ENCODE results near the gene CLK3. TPM values are rescaled to one million over a fixed set of nuclear protein-coding genes. Genes with fewer than 3 reads are reported as not detected.

Gene CLK3
- total and polyA plus RNA-seq, 2 of the 8 experiments (the other 6 are each of a cell fraction or from before 2014, with no cell fraction given), result 43.5 to 67.3 TPM

- no peak overlapping the region for H3K14ac ChIP-seq (ENCODE audit: insufficient read length)
- H3K27me3 ChIP-seq (replicated peaks in 1 of 4; ENCODE audit: control insufficient read depth in 3 of 4, extremely low read depth in 1 of 4, insufficient read depth in 3 of 4, low read length in 3 of 4), result peaks cover 0 to 15% (median 11%) of the 10 kb centered on the region in 4 experiments; a peak in 5 of 7 replicates
- H3K18ac ChIP-seq (ENCODE audit: extremely low read depth, low read length), result no peak overlapping the region; the same call in 1 of the 2 replicates
- H2BK120ac ChIP-seq (replicated peaks; ENCODE audit: low read depth, low read length), result no peak overlapping the region
- no peak overlapping the region for H2AFZ ChIP-seq (ENCODE audit: low read length)
- CTCF ChIA-PET (ENCODE audit: partially characterized antibody), result interaction anchor here (0.8 to 37.5 kb wide), 16 partner anchors 8 to 576 kb away, joined by 3 to 1439 read pairs (median 4); partner anchors contain the start of genes CSK, CYP1A2, EDC3 and SEMA7A
- H4K8ac ChIP-seq (ENCODE audit: extremely low read depth, insufficient read depth, low read length), result no peak overlapping the region; the same call in none of the 2 replicates
- H3K4me3 ChIP-seq (ENCODE audit: extremely low read depth in 1 of 4, insufficient read depth in 2 of 4, low read depth in 3 of 4, low read length in 4 of 4), result no peak overlapping the region
- 93% methylated on average over 6 of the region's 6 CpGs; no CpG with 5 or more reads in 1 of the 2 experiments for WGBS, 2 experiments (ENCODE audit: extremely low coverage in 1 of 2, insufficient coverage in 1 of 2, insufficient read length in 1 of 2, insufficient replicate concordance in 2 of 2, low coverage in 1 of 2, low lambda C conversion rate in 2 of 2, missing lambda C conversion rate in 1 of 2)
- H3K9me3 ChIP-seq (ENCODE audit: insufficient read depth in 2 of 2, low read depth in 1 of 2, low read length in 1 of 2), result no peaks in the 10 kb centered on the region
- DNase-seq (ENCODE audit: low read depth in 1 of 2, low spot score in 2 of 2), result no peak
- no peak overlapping the region for H3K27ac ChIP-seq (ENCODE audit: low read depth, low read length)
- H3K23me2 ChIP-seq (ENCODE audit: low read depth, low read length), result peaks cover 16% of the 10 kb centered on the region; the same call in 1 of the 2 replicates
- no peak overlapping the region for H2AK5ac ChIP-seq (ENCODE audit: low read depth, low read length)
- no peak overlapping the region for H4K91ac ChIP-seq (replicated peaks; ENCODE audit: insufficient read length, low read length)
- no peak overlapping the region for H3K56ac ChIP-seq (replicated peaks; ENCODE audit: insufficient read length, low read depth, low read length)
- H3K79me2 ChIP-seq (ENCODE audit: control insufficient read depth in 1 of 2, insufficient read depth in 2 of 2, low read length in 2 of 2), result peaks cover 14 to 25% of the 10 kb centered on the region in 2 experiments
- no peak overlapping the region for H2BK20ac ChIP-seq (ENCODE audit: low read length)
- H2BK12ac ChIP-seq (ENCODE audit: low read depth, low read length), result 0 out of 2 replicates have a peak overlapping the region, but pooled peaks have one; percentile 60
- peaks cover 11 to 18% of the 10 kb centered on the region in 2 experiments for H4K20me1 ChIP-seq (replicated peaks in 1 of 2; ENCODE audit: control insufficient read depth in 1 of 2, insufficient read depth in 2 of 2, low read length in 2 of 2)
- H3K79me1 ChIP-seq (ENCODE audit: low read depth, low read length), result peaks cover 10% of the 10 kb centered on the region
- H4K5ac ChIP-seq (ENCODE audit: insufficient read length, low read depth, low read length), result no peak overlapping the region
- H3K4ac ChIP-seq (replicated peaks; ENCODE audit: insufficient read length, low read depth, low read length), result no peak overlapping the region
- H2BK5ac ChIP-seq (ENCODE audit: low read depth, low read length), result no peak overlapping the region
- no peak overlapping the region for H2BK15ac ChIP-seq (ENCODE audit: low read length)
- POLR2A ChIA-PET (ENCODE audit: partially characterized antibody), result interaction anchor here (1.0 to 10.0 kb wide), 4 partner anchors 12 to 73 kb away, joined by 3 to 122 read pairs (median 21); partner anchors contain the start of gene ARID3B
- H3K4me1 ChIP-seq (replicated peaks in 1 of 4; ENCODE audit: control insufficient read depth in 3 of 4, insufficient read depth in 4 of 4, low read length in 3 of 4), result peaks cover 0 to 5% (median 2%) of the 10 kb centered on the region in 4 experiments; a peak in 5 of 7 replicates
- H3K36me3 ChIP-seq (ENCODE audit: control insufficient read depth in 2 of 4, insufficient read depth in 4 of 4, low read length in 3 of 4), result no peaks in the 10 kb centered on the region
- FAIRE-seq, result no peak
- no peak overlapping the region for H3K23ac ChIP-seq (ENCODE audit: insufficient read length)
- H3K9ac ChIP-seq (replicated peaks in 1 of 4; ENCODE audit: extremely low read depth in 1 of 4, low read depth in 3 of 4, low read length in 3 of 4), result no peak overlapping the region
- peak overlapping the region; percentile 83 to 88; a peak in 1 of 4 replicates for H3K4me2 ChIP-seq (ENCODE audit: insufficient read depth in 1 of 2, low read depth in 2 of 2, low read length in 2 of 2)
- no peak for TF ChIP-seq HDAC2 (IDR thresholded peaks at IDR 0.05; ENCODE audit: borderline replicate concordance in 1 of 2, low read depth in 2 of 2, low read length in 2 of 2)
- TF ChIP-seq JUND (IDR thresholded peaks at IDR 0.05; ENCODE audit: low read length), result no peak
- TF ChIP-seq CTCF (IDR thresholded peaks at IDR 0.05; ENCODE audit: control extremely low read depth in 1 of 3, insufficient read depth in 1 of 3, low read depth in 1 of 3, low read length in 3 of 3), result no peak
- no peak for TF ChIP-seq HDAC6 (IDR thresholded peaks at IDR 0.05; ENCODE audit: low read depth, low read length)
- TF ChIP-seq BRCA1 (IDR thresholded peaks at IDR 0.05; ENCODE audit: low read depth, low read length), result no peak
- TF ChIP-seq, protein P1, sequence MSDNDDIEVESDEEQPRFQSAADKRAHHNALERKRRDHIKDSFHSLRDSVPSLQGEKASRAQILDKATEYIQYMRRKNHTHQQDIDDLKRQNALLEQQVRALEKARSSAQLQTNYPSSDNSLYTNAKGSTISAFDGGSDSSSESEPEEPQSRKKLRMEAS (IDR thresholded peaks at IDR 0.05), result no peak
- TF ChIP-seq GABPA (IDR thresholded peaks at IDR 0.05; ENCODE audit: borderline replicate concordance, insufficient read depth, low read length), result no peak
These were observed 2.3 kb upstream of the CLK3 start for GRCh38 chr15:74613089-74613952.

Data from H1 (cell line).